HG03280 (cell line): ENCODE measurements around the gene PADI6.
"Not testable (repeated sequence)": the region's sequence is repeated elsewhere in the genome, so short reads cannot be mapped to it uniquely, and the experiment has no call there.

Experiments used
- ATAC-seq: cut with Tn5 transposase; IDR thresholded peaks from one replicate; pipeline ENCODE4 v1.9.1; 2021; ENCODE audit warnings: mild to moderate bottlenecking, moderate library complexity; ENCODE audit not compliant: unreplicated experiment

PADI6 gene

DNA sequence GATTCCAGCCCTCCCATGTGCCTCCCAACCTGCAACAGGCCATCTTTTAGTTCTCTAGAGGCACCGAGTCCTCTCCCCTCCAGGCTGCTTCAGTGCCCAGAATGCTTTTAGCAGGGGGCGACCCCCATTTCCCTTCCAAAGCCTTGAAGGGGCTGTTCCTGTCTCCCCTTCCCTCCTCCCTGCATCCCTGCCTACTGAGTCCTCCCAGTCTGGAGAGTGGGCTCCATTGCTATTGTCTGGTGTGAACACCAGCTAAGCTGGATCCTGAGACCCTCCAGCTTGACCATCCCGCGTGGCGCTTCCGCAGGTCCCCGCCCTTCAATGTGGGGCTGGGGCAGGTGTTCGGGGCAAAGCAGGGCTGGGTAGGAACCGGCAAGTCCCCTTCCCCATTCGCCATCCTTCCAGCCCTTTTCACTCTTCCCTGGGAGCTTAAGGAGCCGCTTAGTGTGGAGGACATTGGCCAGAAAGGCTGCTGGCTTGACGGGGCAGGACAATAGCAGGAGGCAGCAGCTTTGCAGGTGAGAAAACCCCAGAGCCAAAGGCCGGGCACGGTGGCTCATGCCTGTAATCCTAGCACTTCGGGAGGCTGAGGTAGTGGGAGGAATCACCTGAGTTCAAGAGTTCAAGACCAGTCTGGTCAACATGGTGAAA, 32.2 kb downstream of the PADI6 start:
- no peak for ATAC-seq

DNA sequence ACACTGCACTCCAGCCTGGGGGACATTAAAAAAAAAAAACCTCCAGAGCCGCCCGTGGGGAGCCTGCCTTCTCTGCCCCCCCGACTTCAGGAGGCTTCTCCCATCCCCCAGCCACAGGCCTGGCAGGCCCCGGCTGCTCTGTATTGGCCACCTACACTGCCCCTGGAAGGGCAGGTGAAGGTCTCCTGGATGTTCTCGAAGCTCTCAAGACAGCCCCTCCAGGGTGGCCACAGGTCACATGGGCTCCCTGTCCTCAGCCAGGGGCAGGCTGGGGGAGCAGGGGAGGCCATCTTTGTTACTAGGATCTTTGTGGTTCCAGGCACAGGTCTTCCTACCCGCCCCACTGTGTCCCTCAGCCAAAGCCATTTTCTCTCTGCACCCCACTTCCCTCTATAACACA, 32.8 kb downstream of the PADI6 start:
- no peak for ATAC-seq

DNA sequence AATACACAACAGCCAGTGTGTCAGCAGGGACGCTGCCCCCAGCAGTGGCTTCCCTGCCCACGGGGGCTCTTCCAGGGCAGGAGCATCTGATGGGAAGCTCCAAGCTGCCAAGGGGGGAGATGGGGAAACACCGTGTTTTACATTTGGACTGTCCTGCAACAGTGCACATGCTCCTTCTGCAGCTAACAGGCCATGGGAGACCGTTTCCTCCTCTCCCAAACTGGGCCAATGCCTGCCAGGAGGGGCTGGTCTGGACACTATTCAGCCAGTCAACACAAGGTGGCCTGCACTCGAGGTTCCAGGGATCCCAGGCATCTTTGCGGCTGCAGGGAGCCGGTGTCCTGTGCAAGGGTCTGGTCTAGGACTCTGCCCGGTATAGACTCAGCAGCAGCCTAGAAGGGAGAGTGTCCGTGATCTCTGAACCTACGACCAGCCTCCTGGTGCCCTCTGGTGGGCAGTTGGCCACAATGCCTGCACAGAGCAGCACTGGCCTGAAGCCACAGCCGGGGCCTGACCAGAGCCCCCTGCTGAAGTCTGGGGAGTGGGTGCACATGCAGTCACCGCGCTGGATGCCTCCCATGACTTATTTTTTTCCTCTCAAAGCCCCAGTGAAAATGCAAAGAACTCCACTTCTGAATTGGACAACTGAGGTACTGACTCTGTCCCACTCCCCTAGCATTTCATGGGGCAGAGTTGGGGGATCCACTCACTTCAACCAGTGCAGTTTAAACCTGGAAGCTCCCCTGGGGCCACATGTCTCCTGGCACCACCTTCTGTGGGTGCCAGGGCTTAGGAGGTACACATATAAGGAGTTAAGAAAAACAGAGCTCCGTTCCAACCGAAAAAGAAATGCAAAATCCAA, 34.1 kb downstream of the PADI6 start:
- ATAC-seq = no peak

- not testable (repeated sequence) for ATAC-seq
Measured at GRCh38 chr1:17406760-17407475, 34.9 kb downstream of the PADI6 start.

DNA sequence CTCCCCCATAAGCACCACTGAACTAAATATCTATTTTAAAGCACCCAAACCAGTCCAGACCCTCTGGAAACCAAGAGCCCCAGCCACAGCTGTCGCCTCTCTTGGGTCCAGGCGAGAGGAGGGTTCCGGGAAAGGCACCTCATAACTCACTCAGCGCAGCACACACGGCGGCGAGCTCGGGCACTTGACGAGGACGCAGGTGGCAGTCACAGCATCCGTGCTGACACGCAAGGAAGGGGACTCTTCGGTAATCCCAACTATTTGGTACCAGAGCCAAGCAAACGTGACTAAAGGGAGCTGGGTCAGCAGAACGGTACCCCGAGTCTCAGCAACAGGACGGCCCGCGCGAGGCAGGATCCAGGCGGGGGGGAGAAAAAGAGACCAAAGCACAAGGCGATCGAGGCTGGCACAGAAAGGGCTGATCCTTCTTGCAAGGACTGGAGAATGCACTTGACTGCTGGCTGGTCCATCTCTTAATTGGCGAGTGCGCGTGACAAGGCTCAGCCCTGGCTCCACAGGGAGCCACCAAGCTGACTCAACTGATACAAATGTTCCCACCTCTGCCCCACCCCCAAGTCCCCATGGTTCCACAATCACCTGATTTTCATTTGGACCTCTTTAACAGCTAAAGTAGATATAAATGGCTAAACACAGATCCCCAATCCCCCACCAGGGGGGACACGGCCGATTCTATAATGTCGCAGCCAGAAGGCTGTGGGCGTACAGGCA, 36.0 kb downstream of the PADI6 start:
- ATAC-seq = not testable (repeated sequence)

DNA sequence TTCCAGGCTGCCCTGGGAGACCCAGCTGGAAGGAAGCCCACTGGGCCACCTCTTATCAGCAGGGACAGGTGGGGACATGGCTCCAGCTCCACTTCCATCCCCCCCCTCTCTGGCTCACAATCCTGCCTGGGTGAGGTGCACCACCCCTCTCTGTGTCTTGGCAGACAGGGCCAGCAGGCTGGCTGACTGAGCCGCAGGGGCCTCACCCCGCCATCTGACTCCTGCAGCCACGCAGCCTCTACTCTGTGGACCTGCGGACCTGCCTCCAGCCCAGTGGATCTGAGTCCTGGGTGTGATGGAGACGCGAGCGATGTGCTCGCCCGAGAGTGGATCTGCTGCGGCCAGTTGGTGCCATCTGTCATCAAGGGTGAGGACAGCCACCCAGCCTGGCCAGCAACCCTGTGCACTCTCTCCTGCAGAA, 37.4 kb downstream of the PADI6 start:
- ATAC-seq = no peak

GRCh38 chr1:17412093-17412870, 40.3 kb downstream of the PADI6 start:
- ATAC-seq = no peak

- no peak for ATAC-seq
Measured at GRCh38 chr1:17414022-17414421, 42.0 kb downstream of the PADI6 start.

GRCh38 chr1:17416389-17416788, 44.4 kb downstream of the PADI6 start:
- no peak for ATAC-seq

DNA sequence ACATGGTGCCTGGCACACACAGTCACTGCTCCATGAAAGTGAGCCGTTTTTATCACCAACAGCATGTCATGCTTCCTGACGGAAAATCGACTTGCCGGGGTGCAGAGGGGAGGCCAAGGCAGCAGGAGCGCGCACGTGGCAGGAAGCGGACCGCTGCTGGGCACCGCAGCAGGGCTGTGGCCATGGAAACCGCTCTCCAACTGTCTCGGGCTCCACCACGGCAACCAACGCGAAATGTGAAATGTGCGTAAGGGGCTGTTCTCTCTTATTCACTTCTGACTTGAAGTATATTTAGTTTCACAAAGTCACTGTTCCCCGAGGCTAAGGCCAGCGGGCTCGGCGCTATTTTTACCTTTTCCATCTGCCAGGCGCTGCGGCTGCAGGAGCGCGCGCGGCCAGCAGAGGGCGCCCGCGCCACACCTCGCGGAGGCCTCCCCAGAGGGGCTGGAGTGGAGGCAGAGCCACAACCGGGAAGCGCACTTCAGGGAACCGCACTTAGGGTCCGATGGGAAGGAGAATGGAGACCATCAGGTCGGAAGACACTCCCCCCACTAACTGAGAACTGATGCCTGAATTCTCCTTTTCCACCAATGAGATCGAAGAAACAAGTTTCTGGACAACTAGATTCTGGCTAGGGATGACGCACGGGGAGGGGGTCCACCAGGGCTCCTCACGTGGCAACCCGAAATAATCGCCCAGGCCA, 47.8 kb downstream of the PADI6 start:
- ATAC-seq = no peak

GRCh38 chr1:17420391-17420918, 48.5 kb downstream of the PADI6 start:
- ATAC-seq = no peak

DNA sequence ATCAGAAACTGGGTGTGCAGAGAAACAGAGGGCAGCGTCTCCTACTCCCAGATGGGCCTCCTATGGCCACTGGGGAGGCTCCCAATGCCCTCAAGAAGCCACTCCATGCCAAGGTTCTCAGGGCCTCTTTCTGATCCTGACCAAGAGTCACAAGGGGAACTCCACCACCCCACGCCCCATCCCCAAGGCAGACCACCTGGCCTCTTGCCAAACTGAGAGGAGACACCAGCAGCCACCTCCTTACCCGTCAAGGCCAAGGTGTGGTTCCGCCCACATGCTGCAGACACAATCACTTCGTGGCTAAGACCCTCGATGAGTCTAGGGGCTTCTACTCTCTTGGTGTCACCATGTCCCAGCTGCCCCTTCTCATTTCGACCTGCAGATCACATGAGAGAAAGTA, 50.5 kb downstream of the PADI6 start:
- no peak for ATAC-seq

GRCh38 chr1:17423781-17424245, 51.8 kb downstream of the PADI6 start:
- no peak for ATAC-seq

DNA sequence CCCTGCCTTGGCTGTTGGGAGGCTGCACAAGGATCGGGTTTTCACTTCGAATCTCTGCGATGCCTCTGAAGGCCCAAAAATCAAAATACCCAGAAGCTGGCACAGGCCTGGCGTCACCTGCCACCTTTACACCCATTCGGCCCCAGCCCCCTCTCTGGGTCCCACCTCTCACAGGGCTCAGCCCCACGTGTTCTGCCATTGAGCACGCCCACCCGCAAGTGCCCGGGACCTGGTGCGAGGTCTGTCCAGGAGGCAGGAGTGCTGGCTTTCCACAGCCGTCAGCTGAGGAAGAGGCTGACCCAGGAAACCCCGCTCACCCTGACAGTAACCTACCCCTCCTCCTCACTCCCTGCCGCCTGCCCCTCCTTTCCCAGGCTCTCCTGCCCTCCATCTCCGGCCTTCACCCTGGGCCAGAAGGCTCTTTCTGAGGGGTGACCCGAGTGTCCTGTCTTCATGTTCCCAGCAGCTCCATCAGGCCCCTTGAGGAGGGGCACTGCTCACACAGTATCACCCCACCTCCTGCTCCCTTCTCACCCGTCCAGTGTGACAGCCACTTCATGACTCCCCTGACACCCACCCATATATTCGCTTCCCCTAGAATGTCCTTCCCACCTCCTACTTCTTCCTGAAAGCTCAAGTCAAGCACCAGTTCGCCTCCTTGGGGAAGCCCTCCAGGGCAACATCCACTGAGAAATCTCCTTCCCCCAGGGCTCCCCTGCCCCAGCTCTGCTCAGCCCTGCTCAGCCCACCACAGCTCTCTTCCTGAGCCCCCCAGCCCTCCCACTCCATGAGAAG, 54.0 kb downstream of the PADI6 start:
- ATAC-seq = no peak

DNA sequence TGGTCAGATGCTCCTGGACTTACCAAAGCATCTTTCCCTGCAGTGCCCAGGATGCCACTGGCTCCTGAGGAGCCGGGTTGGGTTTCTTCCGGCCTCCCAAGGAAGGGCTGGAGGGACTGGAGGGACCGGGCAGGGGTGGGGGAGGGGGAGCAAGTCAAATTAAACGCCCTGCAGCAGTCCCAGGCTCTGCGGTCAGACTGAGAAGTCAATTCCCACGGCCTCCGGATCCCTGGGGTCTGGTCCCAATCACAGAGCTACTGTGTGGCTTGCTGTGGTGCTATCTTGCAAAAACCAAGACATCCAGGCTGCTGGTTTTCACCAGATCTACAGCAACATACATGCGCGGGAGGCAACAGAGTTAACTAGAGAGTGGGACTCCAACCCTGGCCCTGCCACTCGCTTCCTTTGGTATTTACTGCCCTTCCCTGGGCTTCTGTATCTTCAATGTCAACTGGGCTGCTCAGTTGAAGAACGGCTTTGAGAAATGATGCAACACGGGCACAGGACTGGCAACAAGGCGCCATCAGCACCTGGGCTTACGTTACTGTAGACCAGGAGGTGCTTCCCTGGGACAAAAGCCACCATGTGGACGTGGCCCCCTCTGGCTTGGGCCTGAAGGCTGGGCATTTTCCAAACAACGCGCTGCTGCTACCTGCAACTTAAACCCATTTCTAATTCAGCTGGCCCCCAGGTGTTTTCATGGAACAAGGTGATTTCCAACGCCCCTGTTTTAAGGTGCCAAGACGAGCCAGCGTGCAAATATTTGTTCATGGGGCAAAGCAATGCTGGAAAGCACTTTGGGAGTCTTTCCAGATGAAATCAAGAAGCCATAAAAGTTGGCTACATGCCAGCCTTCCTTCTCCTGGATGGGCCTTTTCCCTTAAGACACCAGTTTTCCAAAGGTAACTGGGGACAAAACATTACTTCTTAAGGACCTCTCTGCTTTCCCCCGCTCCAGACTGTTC, 56.0 kb downstream of the PADI6 start:
- no peak for ATAC-seq

DNA sequence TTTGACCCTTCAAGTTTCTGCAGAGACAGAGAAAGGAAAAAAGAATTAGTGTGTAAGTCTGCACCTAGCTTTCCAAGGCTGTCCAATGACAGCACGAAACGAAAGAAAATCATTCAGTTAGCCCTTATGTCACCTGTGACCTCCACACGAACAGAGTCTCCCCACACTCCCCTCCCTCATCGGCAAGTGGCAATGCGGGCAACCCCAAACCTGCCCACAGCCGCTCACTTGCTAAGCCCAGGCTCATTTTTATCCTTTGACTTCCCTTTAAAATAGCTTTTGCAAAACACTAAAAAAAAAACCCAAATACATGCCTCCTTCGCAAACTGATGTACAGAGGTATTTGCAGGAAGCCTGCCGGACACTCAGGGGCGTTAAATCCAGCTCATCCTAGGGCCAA, 57.2 kb downstream of the PADI6 start:
- no peak for ATAC-seq

GRCh38 chr1:17432412-17432811, 60.4 kb downstream of the PADI6 start:
- no peak for ATAC-seq
